GM12878 (cell line): ENCODE measurements around the gene MED13L. TPM values are rescaled to one million over a fixed set of nuclear protein-coding genes. Genes with fewer than 3 reads are reported as not detected.

ENCODE experiments used
- ATAC-seq: fragments of 200-7000 bp; cut with Tn5 transposase; 3 replicates; pipeline ENCODE4 v1.9.1; 2020; ENCODE audit warnings: mild to moderate bottlenecking, moderate library complexity
- BruUV-seq: library from RNA; stranded (reverse); fragments of 400-500 nt; replicated peaks from 2 replicates; lab custom pipeline; 2021; lab: Mats Ljungman, UMichigan
- CTCF ChIA-PET: fragments of 300-600 bp; sonication (Branson Sonifier 250); formaldehyde crosslinking; extraction: SDS; loops from one replicate; lab custom pipeline; 2021; ENCODE audit warnings: inconsistent platforms; lab: Yijun Ruan, JAX
- POLR2A ChIA-PET: fragments of 350-600 bp; formaldehyde crosslinking; extraction: SDS; loops from one replicate; lab custom pipeline; 2021; ENCODE audit warnings: inconsistent platforms; lab: Charles Lee
- RAD21 ChIA-PET: fragments of 300-600 bp; sonication (Branson Sonifier 250); formaldehyde crosslinking; loops from one replicate; lab custom pipeline; 2023; ENCODE audit warnings: antibody characterized with exemption; ENCODE audit not compliant: unreplicated experiment; lab: Charles Lee
- SMC1A ChIA-PET: fragments of 300-600 bp; sonication (Branson Sonifier 250); formaldehyde crosslinking; loops from one replicate; lab custom pipeline; 2023; ENCODE audit not compliant: unreplicated experiment, uncharacterized antibody; lab: Charles Lee
- DNase-seq: peaks from one replicate; pipeline ENCODE4 v3.0.0-alpha.2; 2011; ENCODE audit warnings: low read depth, low spot score
- FAIRE-seq: peaks from 3 replicates; lab custom pipeline; 2011; peaks lifted over from hg19 to GRCh38; lab: Jason Lieb, UNC
- H2AFZ ChIP-seq: 2 replicates; pipeline ENCODE4 v1.6.0; 2011; ENCODE audit warnings: low read depth, low read length, control low read depth; ENCODE audit not compliant: control insufficient read depth
- H3K27ac ChIP-seq: 2 replicates; pipeline ENCODE4 v1.5.1; 2011; ENCODE audit warnings: control low read depth; ENCODE audit not compliant: control insufficient read depth, insufficient read depth
- H3K27me3 ChIP-seq, 2 experiments: replicated peaks in 1 of 2; 2 replicates each; pipeline versions ENCODE4 v1.6.0 to v1.6.1; 2011; ENCODE audit warnings: low read length in 1 of 2; ENCODE audit not compliant: control insufficient read depth in 2 of 2, insufficient read depth in 2 of 2
- H3K36me3 ChIP-seq, 2 experiments: 2 replicates each; pipeline ENCODE4 v1.5.1; 2011; ENCODE audit warnings: low read length in 1 of 2; ENCODE audit not compliant: control insufficient read depth in 2 of 2, insufficient read depth in 2 of 2
- H3K4me1 ChIP-seq: 2 replicates; pipeline ENCODE4 v1.6.1; 2011; ENCODE audit warnings: mild to moderate bottlenecking, low read length, moderate library complexity, mixed read lengths; ENCODE audit not compliant: control insufficient read depth, insufficient read depth
- H3K4me2 ChIP-seq: 2 replicates; pipeline ENCODE4 v1.6.0; 2011; ENCODE audit warnings: control low read depth; ENCODE audit not compliant: control insufficient read depth, insufficient read depth
- H3K4me3 ChIP-seq: fragments of 200-600 bp; sonication (generic); 2 replicates; pipeline ENCODE4 v1.5.1; 2016
- H3K79me2 ChIP-seq: 2 replicates; pipeline ENCODE4 v1.6.0; 2011; ENCODE audit warnings: low read length; ENCODE audit not compliant: control insufficient read depth, insufficient read depth
- H3K9ac ChIP-seq: 2 replicates; pipeline ENCODE4 v1.8.0; 2011; ENCODE audit warnings: low read length, control low read depth, mixed read lengths; ENCODE audit not compliant: control insufficient read depth, insufficient read depth
- H3K9me3 ChIP-seq: replicated peaks from 3 replicates; pipeline ENCODE4 v1.5.1; 2011; ENCODE audit warnings: mild to moderate bottlenecking, low read length; ENCODE audit not compliant: control insufficient read depth, insufficient read depth
- H4K20me1 ChIP-seq: 2 replicates; pipeline ENCODE4 v1.6.0; 2011; ENCODE audit not compliant: control insufficient read depth, insufficient read depth
- CBX3 ChIP-seq: fragments of 200-600 bp; sonication (generic); IDR thresholded peaks from 2 replicates; pipeline ENCODE4 v1.6.1; 2016; ENCODE audit warnings: low read depth, borderline replicate concordance
- FOXK2 ChIP-seq: fragments of 450-650 bp; IDR thresholded peaks from 2 replicates; pipeline ENCODE4 v1.6.1; 2017; ENCODE audit warnings: mild to moderate bottlenecking, moderate library complexity
- HSF1 ChIP-seq: fragments of 150-350 bp; IDR thresholded peaks from 2 replicates; pipeline ENCODE4 v1.6.1; 2014; ENCODE audit warnings: mild to moderate bottlenecking, low read depth, low read length
- IRF5 ChIP-seq: fragments of 450-650 bp; IDR thresholded peaks from 2 replicates; pipeline ENCODE4 v1.6.1; 2017; ENCODE audit warnings: borderline replicate concordance
- KDM1A ChIP-seq: fragments of 200-600 bp; sonication (generic); IDR thresholded peaks from 2 replicates; pipeline ENCODE4 v1.6.1; 2016; ENCODE audit warnings: borderline replicate concordance
- MEF2A ChIP-seq: IDR thresholded peaks from 2 replicates; pipeline ENCODE4 v1.6.1; 2011; ENCODE audit warnings: low read depth, mild to moderate bottlenecking, low read length, moderate library complexity; ENCODE audit not compliant: insufficient read depth
- MYC ChIP-seq: IDR thresholded peaks from 2 replicates; pipeline ENCODE4 v1.6.1; 2011; ENCODE audit warnings: mild to moderate bottlenecking, low read length, moderate library complexity, inconsistent platforms; ENCODE audit not compliant: insufficient read depth, insufficient replicate concordance, insufficient read length, severe bottlenecking
- PBX3 ChIP-seq: IDR thresholded peaks from 2 replicates; pipeline ENCODE4 v1.6.1; 2011; ENCODE audit warnings: mild to moderate bottlenecking, low read depth, low read length, moderate library complexity; ENCODE audit not compliant: insufficient replicate concordance
- POLR2AphosphoS2 ChIP-seq: IDR thresholded peaks from 2 replicates; pipeline ENCODE4 v1.6.1; 2011; ENCODE audit warnings: low read depth, mild to moderate bottlenecking, low read length, improper control_type of control experiment, moderate library complexity
- RAD21 ChIP-seq: IDR thresholded peaks from 2 replicates; pipeline ENCODE4 v1.6.1; 2011; ENCODE audit warnings: mild to moderate bottlenecking, low read depth, low read length, moderate library complexity; ENCODE audit not compliant: insufficient read depth
- RAD51 ChIP-seq: fragments of 450-650 bp; IDR thresholded peaks from 2 replicates; pipeline ENCODE4 v1.6.1; 2016; ENCODE audit warnings: moderate library complexity, mild to moderate bottlenecking, inconsistent platforms
- RUNX3 ChIP-seq: IDR thresholded peaks from 2 replicates; pipeline ENCODE4 v1.6.1; 2012; ENCODE audit warnings: low read length, inconsistent platforms
- SKIL ChIP-seq: fragments of 450-650 bp; IDR thresholded peaks from 2 replicates; pipeline ENCODE4 v1.6.1; 2017; ENCODE audit warnings: mild to moderate bottlenecking, low read depth, inconsistent platforms; ENCODE audit not compliant: poor library complexity, severe bottlenecking
- SRF ChIP-seq, 2 experiments: IDR thresholded peaks; 2 replicates each; pipeline ENCODE4 v1.6.1; 2011; ENCODE audit warnings: low read depth in 2 of 2, low read length in 2 of 2, mild to moderate bottlenecking in 1 of 2, moderate library complexity in 1 of 2
- TCF7 ChIP-seq: IDR thresholded peaks from 2 replicates; pipeline ENCODE4 v1.6.1; 2014; ENCODE audit warnings: antibody characterized with exemption, borderline replicate concordance
- WRNIP1 ChIP-seq: IDR thresholded peaks from 2 replicates; pipeline ENCODE4 v1.6.1; 2011; ENCODE audit warnings: low read depth, low read length, improper control_type of control experiment, borderline replicate concordance
- ZBED1 ChIP-seq: IDR thresholded peaks from 2 replicates; pipeline ENCODE4 v1.6.1; 2016; ENCODE audit warnings: borderline replicate concordance
- ZNF384 ChIP-seq: IDR thresholded peaks from 2 replicates; pipeline ENCODE4 v1.6.1; 2012; ENCODE audit warnings: low read depth, mild to moderate bottlenecking, low read length, improper control_type of control experiment, borderline replicate concordance
- WGBS: methylation state at CpG from one replicate; pipeline ENCODE4 v1.1.6; 2016; ENCODE audit warnings: low lambda C conversion rate; ENCODE audit not compliant: insufficient replicate concordance, insufficient coverage; ENCODE audit errors: missing lambda C conversion rate; 5-methylcytosine and 5-hydroxymethylcytosine counted together
- in situ Hi-C: fragments of 300-500 bp; cut with MboI; formaldehyde crosslinking; loops from 9 replicates; pipeline ENCODE4 v1.14.3; 2018; ENCODE audit warnings: mixed read lengths
- intact Hi-C: fragments of 100-400 bp; cut with micrococcal nuclease; formaldehyde crosslinking; loops from one replicate; pipeline ENCODE4 v1.14.2; 2022; ENCODE audit not compliant: unreplicated experiment
- polyA plus RNA-seq, 11 experiments: library from polyadenylated mRNA; depleted of rRNA in 4 of 11; unstranded in 6 of 11; stranded (reverse) in 5 of 11; fragments of >200 nt; fragmentation: Nextera tagmentation in 4 of 11; fragmentation: Illumina TruSeq in 1 of 11; extraction: Ambion mirVana in 4 of 11; extraction: Trizol in 1 of 11; gene quantifications; 1 replicate in 1 of 11; 2 replicates in 10 of 11; pipeline versions ENCODE4 v1.2.1 to v1.2.3, GENCODE V29; 2011 to 2016; ENCODE audit warnings: inconsistent platforms in 2 of 11, missing spikeins in 2 of 11, low read depth in 1 of 11
- total RNA-seq, 4 experiments: library from RNA; depleted of rRNA in 3 of 4; stranded (reverse); fragments of >200 nt in 3 of 4; fragmentation: Illumina TruSeq in 1 of 4; extraction: Trizol in 1 of 4; gene quantifications; 2 replicates each; pipeline versions ENCODE4 v1.2.1 to v1.2.3, GENCODE V29; 2013 to 2021

The MED13L gene
- total and polyA plus RNA-seq, 10 of the 15 experiments (the other 5 are each of a cell fraction or from before 2014, with no cell fraction given), result 3.7 to 30.1 (median 9.1) TPM

GRCh38 chr12:115964214-115964613 lies 313.3 kb downstream of the MED13L start (continued):
- TF ChIP-seq HSF1, result no peak
- TF ChIP-seq, all 136 proteins: peak for 0

- Histone ChIP-seq H3K9ac (no peak overlapping the region), H3K79me2 (no peaks in the 10 kb centered on the region), H4K20me1 (no peaks in the 10 kb centered on the region), H3K27ac (no peak overlapping the region), H3K36me3 (peaks cover 2 to 4% of the 10 kb centered on the region in 2 experiments), H3K4me3 (no peak overlapping the region), H3K4me1 (no peaks in the 10 kb centered on the region), H3K9me3 (no peaks in the 10 kb centered on the region), H3K4me2 (no peak overlapping the region), H2AFZ (no peak overlapping the region), H3K27me3 (no peaks in the 10 kb centered on the region)
- DNase-seq (no peak), ATAC-seq (no peak), FAIRE-seq (no peak)
- BruUV-seq, result no TSS peak
- intact Hi-C loops, result no loop called here
- in situ Hi-C loops, result no loop called here
- WGBS, result 80% methylated on average over 7 of the region's 7 CpGs
- ChIA-PET RAD21 (no interaction called here), POLR2A (no interaction called here), CTCF (no interaction called here), SMC1A (no interaction called here)
- no peak for TF ChIP-seq FOXK2
- TF ChIP-seq RAD21, result no peak
- no peak for TF ChIP-seq RAD51
- TF ChIP-seq ZNF384, result no peak
- TF ChIP-seq IRF5, result no peak
- TF ChIP-seq CBX3, result no peak
- TF ChIP-seq KDM1A, result no peak
- TF ChIP-seq PBX3, result no peak
- TF ChIP-seq RUNX3, result no peak
- TF ChIP-seq POLR2AphosphoS2, result no peak
- no peak for TF ChIP-seq TCF7
- TF ChIP-seq WRNIP1, result no peak
- no peak for TF ChIP-seq MEF2A
- TF ChIP-seq ZBED1, result no peak
- no peak for TF ChIP-seq MYC
- TF ChIP-seq SRF (IDR thresholded peaks at IDR 0.05; ENCODE audit: low read depth in 2 of 2, low read length in 2 of 2), result no peak
- TF ChIP-seq SKIL, result no peak
Observed at GRCh38 chr12:115962216-115962615, 315.3 kb downstream of the MED13L start.
